Epithelial cell of prostate (primary cell): ENCODE measurements around the gene ESPN.
"Not testable (repeated sequence)": the region's sequence is repeated elsewhere in the genome, so short reads cannot be mapped to it uniquely, and the experiment has no call there.

ENCODE experiments used
- DNase-seq: peaks from one replicate; pipeline ENCODE4 v3.0.0-alpha.2; 2011; ENCODE audit warnings: low read depth, low spot score
- H3K27ac ChIP-seq: fragments of 450-650 bp; 2 replicates; pipeline ENCODE4 v1.5.1; 2017; ENCODE audit warnings: mild to moderate bottlenecking

The ESPN gene

GRCh38 chr1:6446665-6447015 is 22.1 kb downstream of the ESPN start:
- no peak for DNase-seq
- H3K27ac ChIP-seq: no peak overlapping the region

DNA sequence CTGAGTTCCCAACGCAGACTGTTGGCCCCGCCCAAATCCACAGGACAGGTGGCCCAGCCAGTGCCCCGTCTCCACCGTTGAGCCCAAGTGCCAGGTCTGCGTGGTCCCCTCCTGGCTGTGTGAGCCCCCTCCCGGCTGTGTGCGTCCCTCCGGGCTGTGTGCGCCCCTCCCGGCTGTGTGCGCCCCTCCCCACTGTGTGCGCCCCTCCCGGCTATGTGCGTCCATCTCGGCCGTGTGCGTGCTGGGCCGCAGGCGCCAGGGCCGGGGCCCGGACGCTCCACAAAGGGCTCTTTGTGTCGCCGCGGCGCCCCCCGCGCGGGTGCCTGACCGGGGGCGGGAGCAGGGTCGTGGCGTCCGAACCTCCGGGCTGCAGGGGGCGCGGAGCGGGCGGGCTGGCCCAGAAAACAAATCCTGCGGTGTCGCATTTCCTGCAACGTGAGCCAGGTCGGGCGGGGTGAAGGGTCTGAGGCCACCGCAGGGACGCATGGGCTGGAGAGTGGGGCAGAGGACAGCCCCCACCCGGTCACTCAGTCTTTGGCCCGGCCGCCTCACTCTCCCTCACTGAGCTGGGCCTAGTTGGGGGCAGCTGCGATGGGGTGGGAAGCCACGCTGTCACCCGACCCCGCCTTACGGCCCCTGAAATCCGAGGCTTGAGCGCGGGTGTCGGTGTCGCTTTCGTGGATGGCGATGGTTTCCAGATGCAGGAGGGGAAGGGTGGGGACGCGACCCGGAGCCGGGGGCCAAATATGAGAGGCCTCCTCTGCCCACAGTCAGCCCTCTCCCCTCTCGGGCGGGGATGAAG is 22.6 kb downstream of the ESPN start:
- H3K27ac ChIP-seq: no peak overlapping the region
- no peak for DNase-seq

- no peak for DNase-seq
- no peak overlapping the region for H3K27ac ChIP-seq
Measured at GRCh38 chr1:6447818-6448748, 23.5 kb downstream of the ESPN start.

- H3K27ac ChIP-seq: no peak overlapping the region
- no peak for DNase-seq
Measured at GRCh38 chr1:6448749-6449631, 24.4 kb downstream of the ESPN start.

GRCh38 chr1:6450005-6450450 is 25.5 kb downstream of the ESPN start:
- H3K27ac ChIP-seq: no peak overlapping the region
- DNase-seq: no peak

DNA sequence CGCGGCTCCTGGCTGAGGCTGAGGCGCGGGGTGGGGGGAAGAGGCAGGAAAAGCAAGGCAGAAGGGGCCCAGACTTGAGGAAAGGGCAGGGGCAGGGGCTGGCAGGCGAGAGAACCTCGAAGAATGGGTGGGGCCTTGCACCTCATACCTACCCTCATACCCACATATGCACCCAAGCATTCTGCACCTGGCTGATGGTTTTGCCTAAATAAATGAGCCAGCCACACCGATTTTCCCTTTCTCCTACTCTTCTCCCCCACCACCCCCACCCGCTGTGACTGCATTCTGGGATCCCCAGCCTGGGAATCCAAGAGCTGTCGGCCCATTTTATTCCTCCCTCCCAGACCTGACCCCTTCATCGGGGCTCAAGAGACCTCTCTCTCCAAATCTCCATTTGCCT is 25.9 kb downstream of the ESPN start:
- H3K27ac ChIP-seq, DNase-seq: not testable (repeated sequence)

GRCh38 chr1:6450943-6451373 is 26.4 kb downstream of the ESPN start:
- no peak for DNase-seq
- no peak overlapping the region for H3K27ac ChIP-seq

- DNase-seq, H3K27ac ChIP-seq: not testable (repeated sequence)
Measured at GRCh38 chr1:6453895-6454855, 29.6 kb downstream of the ESPN start.

DNA sequence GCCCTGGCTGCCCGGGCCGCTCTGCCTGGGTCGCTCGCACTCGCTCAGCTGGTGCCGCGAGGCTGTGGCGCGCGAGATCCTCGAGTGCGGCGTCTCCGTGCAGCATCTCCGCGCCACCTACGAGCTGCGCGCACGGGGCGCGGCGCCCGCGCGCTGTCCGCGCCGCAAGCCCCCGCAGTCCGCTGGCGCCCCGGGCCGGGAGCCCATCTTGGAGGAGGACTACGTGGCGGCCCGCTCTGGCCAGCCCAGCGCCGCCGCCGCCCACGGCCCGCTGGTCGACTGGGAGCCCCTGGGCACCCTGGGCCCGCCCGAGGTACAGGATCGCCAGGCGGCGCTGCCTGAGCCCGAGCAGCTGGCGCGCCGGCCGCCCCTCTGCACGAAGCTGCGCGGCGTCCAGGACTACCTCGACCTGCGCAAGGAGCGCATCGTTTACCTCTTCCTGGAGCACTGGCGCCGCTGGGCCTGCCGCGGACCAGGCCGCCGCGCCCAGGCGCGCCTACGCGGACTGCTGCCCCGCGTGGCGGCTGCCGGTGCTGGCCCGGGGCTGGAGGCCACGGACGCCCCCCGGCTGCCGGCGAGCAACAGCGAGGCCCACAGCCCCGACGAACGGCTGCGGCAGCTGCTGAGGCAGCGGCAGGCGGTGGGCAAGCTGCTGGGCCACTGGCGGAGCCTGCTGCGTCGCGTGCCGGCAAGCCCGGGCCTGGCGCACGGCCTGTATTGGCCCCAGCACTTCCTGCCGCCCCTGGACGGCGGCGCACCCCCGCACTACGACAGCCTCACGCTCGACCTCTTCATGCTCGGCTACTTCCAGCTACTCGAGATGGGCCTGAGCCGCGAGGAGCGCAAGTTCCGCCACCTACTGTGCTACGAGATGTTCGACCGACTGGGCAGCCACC is 30.5 kb downstream of the ESPN start:
- no peak for DNase-seq
- no peak overlapping the region for H3K27ac ChIP-seq

GRCh38 chr1:6455752-6456520 is 31.4 kb downstream of the ESPN start:
- DNase-seq, H3K27ac ChIP-seq: not testable (repeated sequence)

DNA sequence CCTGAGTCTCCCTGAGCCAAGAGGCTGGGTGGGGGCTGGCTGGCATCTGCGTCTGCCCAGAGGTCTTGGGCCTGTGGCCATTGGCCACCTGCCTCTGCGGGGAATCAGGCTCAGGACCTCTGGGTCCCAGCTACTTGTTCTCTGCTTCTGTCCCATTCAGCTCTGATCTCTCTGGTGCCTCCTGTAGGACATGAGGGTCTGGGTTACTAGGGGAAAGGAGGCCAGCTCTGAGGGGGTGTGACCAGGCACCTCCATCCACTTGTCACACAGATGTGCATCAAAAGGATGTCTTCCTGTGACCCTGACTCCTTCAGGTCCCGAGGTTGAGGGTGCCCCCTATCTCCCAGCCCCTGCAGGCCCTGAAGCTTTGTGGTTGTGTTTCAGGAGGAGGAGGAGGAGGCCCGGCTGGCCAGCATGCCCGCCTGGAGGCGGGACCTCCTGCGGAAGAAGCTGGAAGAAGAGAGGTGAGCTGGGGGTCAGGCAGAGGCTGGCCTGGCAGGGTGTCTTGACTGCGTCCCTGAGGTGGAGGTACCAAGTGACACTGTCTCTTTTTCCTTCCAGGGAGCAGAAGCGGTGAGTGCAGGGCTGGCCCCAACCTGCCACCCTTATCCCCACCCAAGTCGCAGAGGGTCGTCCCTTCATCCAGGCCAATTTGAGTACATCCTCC is 32.4 kb downstream of the ESPN start:
- H3K27ac ChIP-seq: no peak overlapping the region
- no peak for DNase-seq

- no peak for DNase-seq
Measured at GRCh38 chr1:6459850-6460265, 35.3 kb downstream of the ESPN start.

DNA sequence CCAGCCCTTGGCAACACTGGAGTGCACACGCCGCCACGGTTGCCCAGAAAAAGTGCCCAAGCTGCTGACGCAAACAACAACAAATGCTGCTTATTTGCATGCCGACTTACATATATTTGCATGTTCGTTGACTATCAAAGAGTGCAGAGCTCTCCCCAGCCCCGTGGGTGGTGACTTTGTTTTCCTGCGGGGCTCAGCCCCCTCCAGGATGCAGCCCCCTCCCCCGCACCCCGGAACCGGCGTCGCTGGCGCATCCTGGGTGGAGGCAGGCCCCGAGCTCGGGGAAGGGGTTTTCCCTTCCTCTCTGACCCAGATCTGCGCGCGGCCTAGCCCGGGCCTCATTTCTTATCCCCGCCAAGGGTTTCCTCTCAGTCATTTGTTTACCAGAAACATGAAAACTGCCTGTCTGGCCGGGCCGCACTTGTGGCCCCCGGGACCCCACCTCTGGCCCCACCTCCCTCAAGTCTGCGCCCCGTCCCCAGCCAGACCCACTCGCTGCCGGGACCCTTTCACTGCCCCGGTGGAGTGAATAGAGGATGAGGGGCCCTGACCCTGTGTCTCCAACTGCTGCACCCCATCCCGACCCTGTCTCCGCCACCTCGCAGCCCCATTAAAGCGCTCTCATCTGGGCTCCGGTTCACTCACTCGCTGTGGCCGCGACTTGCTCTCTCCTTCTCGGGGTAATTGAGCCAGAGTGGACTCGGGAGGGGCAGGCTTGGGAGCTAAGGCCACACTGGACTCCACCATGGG is 35.9 kb downstream of the ESPN start:
- DNase-seq: no peak
- no peak overlapping the region for H3K27ac ChIP-seq

More at GRCh38 chr1:6459850-6460265, 35.3 kb downstream of the ESPN start:
- H3K27ac ChIP-seq: no peak overlapping the region

DNA sequence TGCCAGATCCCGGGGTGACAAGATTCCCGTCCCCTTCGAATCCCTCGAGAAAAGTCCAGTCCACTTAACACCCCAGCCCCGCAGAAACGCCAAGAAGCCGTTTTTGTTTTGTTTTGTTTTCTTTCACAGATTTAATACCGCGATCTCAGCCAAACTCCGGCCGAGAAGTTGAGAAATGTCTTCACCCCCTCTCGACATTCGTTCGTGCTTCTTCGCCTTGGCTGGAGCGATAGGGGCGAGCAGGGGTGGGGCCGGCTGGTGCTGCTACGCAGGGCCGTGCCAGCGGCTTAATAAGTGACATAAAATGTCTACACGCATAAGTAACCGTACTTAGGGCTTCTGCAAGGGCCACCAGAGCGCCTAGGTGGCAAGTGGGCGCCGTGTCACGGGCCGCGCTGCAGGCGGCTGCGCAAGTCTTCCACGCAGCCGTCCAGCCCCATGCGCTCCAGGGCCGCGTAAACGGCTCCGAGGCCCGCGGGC is 36.5 kb downstream of the ESPN start:
- no peak overlapping the region for H3K27ac ChIP-seq
- DNase-seq: no peak

GRCh38 chr1:6461538-6462411 is 37.2 kb downstream of the ESPN start:
- no peak for DNase-seq
- no peak overlapping the region for H3K27ac ChIP-seq
